Choroid plexus epithelial cell (primary cell): Measurements from ENCODE around the gene DACT2.

Experiments
- DNase-seq: peaks from one replicate; pipeline ENCODE4 v3.0.0-alpha.2; 2010; ENCODE audit warnings: low read depth
- H3K4me3 ChIP-seq: 2 replicates; pipeline ENCODE4 v1.5.1; 2011; ENCODE audit warnings: low read depth, mild to moderate bottlenecking, control low read depth, low read length, moderate library complexity
- TF ChIP-seq, protein P1 (sequence below): conservative IDR thresholded peaks from 2 replicates; pipeline ENCODE4 v1.5.1; 2011; ENCODE audit warnings: low read depth, mild to moderate bottlenecking, control low read depth, inconsistent platforms, low read length, moderate library complexity

Gene DACT2

GRCh38 chr6:168309997-168310396 lies 9.6 kb downstream of the DACT2 start:
- DNase-seq = no peak
- TF ChIP-seq, protein P1, sequence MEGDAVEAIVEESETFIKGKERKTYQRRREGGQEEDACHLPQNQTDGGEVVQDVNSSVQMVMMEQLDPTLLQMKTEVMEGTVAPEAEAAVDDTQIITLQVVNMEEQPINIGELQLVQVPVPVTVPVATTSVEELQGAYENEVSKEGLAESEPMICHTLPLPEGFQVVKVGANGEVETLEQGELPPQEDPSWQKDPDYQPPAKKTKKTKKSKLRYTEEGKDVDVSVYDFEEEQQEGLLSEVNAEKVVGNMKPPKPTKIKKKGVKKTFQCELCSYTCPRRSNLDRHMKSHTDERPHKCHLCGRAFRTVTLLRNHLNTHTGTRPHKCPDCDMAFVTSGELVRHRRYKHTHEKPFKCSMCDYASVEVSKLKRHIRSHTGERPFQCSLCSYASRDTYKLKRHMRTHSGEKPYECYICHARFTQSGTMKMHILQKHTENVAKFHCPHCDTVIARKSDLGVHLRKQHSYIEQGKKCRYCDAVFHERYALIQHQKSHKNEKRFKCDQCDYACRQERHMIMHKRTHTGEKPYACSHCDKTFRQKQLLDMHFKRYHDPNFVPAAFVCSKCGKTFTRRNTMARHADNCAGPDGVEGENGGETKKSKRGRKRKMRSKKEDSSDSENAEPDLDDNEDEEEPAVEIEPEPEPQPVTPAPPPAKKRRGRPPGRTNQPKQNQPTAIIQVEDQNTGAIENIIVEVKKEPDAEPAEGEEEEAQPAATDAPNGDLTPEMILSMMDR = no peak
- H3K4me3 ChIP-seq = no peak overlapping the region

DNA sequence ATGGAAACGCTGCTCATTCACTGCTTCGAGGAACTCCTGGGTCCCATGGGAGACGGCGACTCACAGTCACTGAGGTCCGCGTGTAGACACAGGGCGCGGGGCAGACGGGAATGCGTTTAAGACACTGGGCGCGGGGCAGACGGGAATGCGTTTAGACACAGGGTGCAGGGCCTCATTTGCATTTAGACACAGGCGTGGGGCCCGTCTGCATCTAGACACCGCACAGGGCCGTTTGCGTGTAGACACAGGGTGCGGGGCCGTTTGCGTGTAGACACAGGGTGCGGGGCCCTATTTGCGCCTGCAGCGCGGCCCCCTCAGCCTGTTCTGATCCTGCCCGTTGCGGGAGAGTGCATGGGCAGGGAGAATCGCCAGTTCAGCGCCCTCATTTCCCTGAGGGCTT lies 10.4 kb downstream of the DACT2 start:
- TF ChIP-seq, protein P1 = no peak
- H3K4me3 ChIP-seq = no peak overlapping the region
- no peak for DNase-seq

- no peak for DNase-seq
- TF ChIP-seq, protein P1 = no peak
- H3K4me3 ChIP-seq = no peak overlapping the region
Observed at GRCh38 chr6:168308390-168309144, 11.0 kb downstream of the DACT2 start.

DNA sequence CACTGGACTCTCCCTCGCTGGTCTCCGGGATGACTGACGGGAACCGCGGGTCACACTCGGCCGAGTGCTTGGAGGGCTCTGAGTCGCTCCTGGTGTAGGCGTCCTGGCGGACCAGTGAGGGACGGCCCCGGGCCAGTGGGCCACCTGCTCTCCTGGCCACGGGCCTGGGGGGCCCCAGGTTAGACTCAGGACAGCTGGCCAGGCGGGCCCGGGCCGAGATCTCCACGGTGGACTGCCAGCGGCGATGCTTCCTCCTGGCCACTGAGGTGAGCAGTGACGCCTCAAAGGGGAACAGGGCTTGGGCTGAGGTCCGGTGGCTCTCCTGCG lies 11.9 kb downstream of the DACT2 start:
- TF ChIP-seq, protein P1 = no peak

DNA sequence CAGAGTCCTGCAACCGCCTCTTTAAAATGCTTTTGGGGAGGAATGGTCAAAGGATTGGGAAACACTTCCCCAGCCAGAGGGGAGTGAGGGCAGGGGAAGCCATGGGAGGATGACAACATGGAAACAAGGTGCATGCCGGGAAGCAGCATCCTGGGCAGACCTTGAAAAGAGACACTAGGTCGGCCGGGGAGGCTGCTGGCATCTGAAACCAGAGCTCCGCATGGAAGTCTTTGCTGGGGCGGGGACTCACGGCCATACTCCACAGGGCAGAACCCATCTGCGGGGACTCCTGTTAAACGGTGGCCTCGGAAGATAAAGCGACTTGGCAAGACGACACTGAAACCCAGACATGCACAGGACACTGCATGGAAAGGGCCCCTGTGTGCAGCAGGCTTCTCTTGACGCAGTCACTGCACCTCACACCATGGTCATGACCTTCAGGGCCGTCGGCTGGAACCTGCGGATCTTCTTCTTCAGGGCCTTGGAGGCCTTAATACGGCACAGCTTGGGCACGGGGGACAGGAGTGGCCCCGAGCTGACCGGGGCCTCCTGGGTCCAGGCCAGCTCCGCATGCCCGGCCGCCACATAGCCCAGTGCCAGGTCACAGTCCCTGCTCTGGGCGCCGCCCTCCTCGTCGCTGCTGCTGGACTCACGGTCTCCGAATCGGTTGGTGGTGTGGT lies 12.4 kb downstream of the DACT2 start:
- DNase-seq = no peak
- TF ChIP-seq, protein P1 = no peak
- H3K4me3 ChIP-seq = no peak overlapping the region

More for the DNA sequence above, 11.9 kb downstream of the DACT2 start:
- no peak overlapping the region for H3K4me3 ChIP-seq
- no peak for DNase-seq

- H3K4me3 ChIP-seq = no peak overlapping the region
- DNase-seq = no peak
- TF ChIP-seq, protein P1 = no peak
Observed at GRCh38 chr6:168305863-168306262, 13.7 kb downstream of the DACT2 start.
